HEK293 (cell line): ENCODE data around the gene CABLES2.

Experiments used
- CTCF ChIA-PET: fragments of 350-600 bp; formaldehyde crosslinking; extraction: SDS; loops from one replicate; lab custom pipeline; 2021; ENCODE audit warnings: antibody characterized with exemption; lab: Yijun Ruan, JAX
- POLR2A ChIA-PET: fragments of 300-600 bp; formaldehyde crosslinking; extraction: SDS; loops from one replicate; lab custom pipeline; 2020; ENCODE audit warnings: antibody characterized with exemption, inconsistent platforms; lab: Yijun Ruan, JAX
- H3K27ac ChIP-seq: fragments of 200-500 bp; sonication (Bioruptor generic); 2 replicates; pipeline ENCODE4 v1.5.1; 2014; ENCODE audit warnings: low read depth, low read length, control low read depth, inconsistent platforms; ENCODE audit errors: extremely low read depth
- H3K36me3 ChIP-seq, 2 experiments: fragments of 200-500 bp in 1 of 2; sonication (Bioruptor generic) in 1 of 2; 1 replicate in 1 of 2; 2 replicates in 1 of 2; pipeline ENCODE4 v1.5.1; 2014 to 2017; ENCODE audit warnings: inconsistent platforms in 2 of 2, low read length in 2 of 2; ENCODE audit not compliant: control insufficient read depth in 2 of 2, insufficient read depth in 1 of 2
- H3K4me1 ChIP-seq: fragments of 200-500 bp; sonication (Bioruptor generic); 2 replicates; pipeline ENCODE4 v1.5.1; 2014; ENCODE audit warnings: mild to moderate bottlenecking, low read length, inconsistent platforms; ENCODE audit not compliant: control insufficient read depth, insufficient read depth
- H3K4me3 ChIP-seq: 2 replicates; pipeline ENCODE4 v1.5.1; 2011; ENCODE audit warnings: low read depth, mild to moderate bottlenecking, control low read depth, low read length, moderate library complexity
- H3K9me3 ChIP-seq: fragments of 200-500 bp; sonication (Bioruptor generic); 2 replicates; pipeline ENCODE4 v1.5.1; 2014; ENCODE audit warnings: low read depth, low read length, inconsistent platforms; ENCODE audit not compliant: control insufficient read depth, insufficient read depth
- GLIS1 ChIP-seq: fragments of 450-650 bp; formaldehyde crosslinking; IDR thresholded peaks from 2 replicates; pipeline ENCODE4 v1.5.1; 2016; ENCODE audit warnings: missing biosample characterization, missing genetic modification characterization
- GLIS2 ChIP-seq: fragments of 450-650 bp; formaldehyde crosslinking; IDR thresholded peaks from 2 replicates; pipeline ENCODE4 v1.5.1; 2016; ENCODE audit warnings: missing biosample characterization, missing genetic modification characterization
- HIC1 ChIP-seq: fragments of 450-650 bp; formaldehyde crosslinking; IDR thresholded peaks from 2 replicates; pipeline ENCODE4 v1.5.1; 2016; ENCODE audit warnings: missing biosample characterization, missing genetic modification characterization
- ZBTB10 ChIP-seq: fragments of 450-650 bp; formaldehyde crosslinking; IDR thresholded peaks from 2 replicates; pipeline ENCODE4 v1.5.1; 2016; ENCODE audit warnings: missing biosample characterization, missing genetic modification characterization
- ZBTB6 ChIP-seq: fragments of 450-650 bp; formaldehyde crosslinking; IDR thresholded peaks from 2 replicates; pipeline ENCODE4 v1.5.1; 2017; ENCODE audit warnings: missing biosample characterization, missing genetic modification characterization
- ZIC2 ChIP-seq: fragments of 450-650 bp; formaldehyde crosslinking; IDR thresholded peaks from 2 replicates; pipeline ENCODE4 v1.5.1; 2016; ENCODE audit warnings: missing biosample characterization, missing genetic modification characterization
- ZNF133 ChIP-seq: fragments of 450-650 bp; formaldehyde crosslinking; IDR thresholded peaks from 2 replicates; pipeline ENCODE4 v1.5.1; 2016; ENCODE audit warnings: missing biosample characterization, missing genetic modification characterization
- ZNF518A ChIP-seq: fragments of 450-650 bp; formaldehyde crosslinking; conservative IDR thresholded peaks from 2 replicates; pipeline ENCODE4 v1.5.1; 2016; ENCODE audit warnings: low read depth, missing biosample characterization, missing genetic modification characterization
- ZNF654 ChIP-seq: fragments of 450-650 bp; formaldehyde crosslinking; IDR thresholded peaks from 2 replicates; pipeline ENCODE4 v1.5.1; 2016; ENCODE audit warnings: low read depth, missing biosample characterization, missing genetic modification characterization

CABLES2 gene

GRCh38 chr20:62353289-62354030 is 53.6 kb downstream of the CABLES2 start:
- H3K27ac ChIP-seq, result no peak overlapping the region
- TF ChIP-seq ZIC2 (tag by site-specific recombination) (peak; percentile 56), ZNF133 (tag by site-specific recombination) (no peak), GLIS2 (tag by site-specific recombination) (peak; percentile 43; the same call in 1 of the 2 replicates), ZBTB6 (tag by site-specific recombination) (no peak), ZNF518A (no peak), GLIS1 (tag by site-specific recombination) (peak; percentile 59)
- H3K9me3 ChIP-seq, result no peaks in the 10 kb centered on the region
- H3K4me1 ChIP-seq, result peaks cover 8% of the 10 kb centered on the region
- ChIA-PET CTCF (no interaction called here), POLR2A (no interaction called here)
- no peak overlapping the region for H3K4me3 ChIP-seq
- peaks cover 0 to 49% of the 10 kb centered on the region in 2 experiments; a peak in 1 of 3 replicates for H3K36me3 ChIP-seq

GRCh38 chr20:62352402-62353288 is 54.4 kb downstream of the CABLES2 start:
- POLR2A ChIA-PET, result no interaction called here
- no peak overlapping the region for H3K27ac ChIP-seq
- TF ChIP-seq HIC1 (tag by site-specific recombination) (peak; percentile 25; the same call in 1 of the 2 replicates), ZBTB10 (peak; percentile 57; the same call in 1 of the 2 replicates), ZNF654 (tag by site-specific recombination) (no peak)
- TF ChIP-seq, all 188 proteins: peak for 2
- CTCF ChIA-PET, result no interaction called here
- no peaks in the 10 kb centered on the region for H3K9me3 ChIP-seq
- peaks cover 0 to 51% of the 10 kb centered on the region in 2 experiments; a peak in 1 of 3 replicates for H3K36me3 ChIP-seq
- H3K4me3 ChIP-seq, result no peak overlapping the region
- H3K4me1 ChIP-seq, result peaks cover 8% of the 10 kb centered on the region
